A673 (cell line): ENCODE data around the gene SF3A1. TPM values are rescaled to one million over a fixed set of nuclear protein-coding genes. Genes with fewer than 3 reads are reported as not detected.

Experiments
- BruUV-seq: library from RNA; stranded (reverse); fragments of 400-500 nt; replicated peaks from 2 replicates; lab custom pipeline; 2021; lab: Mats Ljungman, UMichigan
- CTCF ChIA-PET: fragments of 300-600 bp; sonication (Branson Sonifier 250); formaldehyde crosslinking; loops from one replicate; lab custom pipeline; 2022; ENCODE audit warnings: antibody characterized with exemption; lab: Charles Lee
- POLR2A ChIA-PET: fragments of 300-600 bp; sonication (Branson Sonifier 250); formaldehyde crosslinking; loops from one replicate; lab custom pipeline; 2022; ENCODE audit warnings: antibody characterized with exemption; ENCODE audit not compliant: low non-redundant PET; lab: Charles Lee
- DNase-seq: peaks from one replicate; pipeline ENCODE4 v3.0.0-alpha.2; 2015; ENCODE audit warnings: low spot score
- H3K27ac ChIP-seq: fragments of 200-600 bp; sonication (generic); 2 replicates; pipeline ENCODE4 v1.5.1; 2016; ENCODE audit warnings: mixed run types, low read depth, mild to moderate bottlenecking, mixed read lengths, antibody characterized with exemption, low read length; ENCODE audit not compliant: poor library complexity, severe bottlenecking
- H3K27me3 ChIP-seq: fragments of 200-600 bp; sonication (generic); replicated peaks from 2 replicates; pipeline ENCODE4 v1.6.1; 2017; ENCODE audit warnings: mixed run types, low read depth, mild to moderate bottlenecking, mixed read lengths, antibody characterized with exemption, low read length; ENCODE audit not compliant: insufficient read depth, poor library complexity
- H3K36me3 ChIP-seq: fragments of 200-600 bp; sonication (generic); 2 replicates; pipeline ENCODE4 v1.6.1; 2016; ENCODE audit warnings: mixed run types, mild to moderate bottlenecking, mixed read lengths, antibody characterized with exemption, low read length; ENCODE audit not compliant: insufficient read depth, poor library complexity, severe bottlenecking
- H3K4me1 ChIP-seq: fragments of 200-600 bp; sonication (generic); 2 replicates; pipeline ENCODE4 v1.6.1; 2017; ENCODE audit warnings: mixed run types, mild to moderate bottlenecking, mixed read lengths, antibody characterized with exemption, low read length; ENCODE audit not compliant: insufficient read depth, poor library complexity, severe bottlenecking
- H3K4me3 ChIP-seq: fragments of 200-600 bp; sonication (generic); 2 replicates; pipeline ENCODE4 v1.5.1; 2016; ENCODE audit warnings: low read depth, mixed run types, mild to moderate bottlenecking, mixed read lengths, low read length; ENCODE audit not compliant: poor library complexity, severe bottlenecking
- H3K9me3 ChIP-seq: fragments of 200-600 bp; sonication (generic); 2 replicates; pipeline ENCODE4 v1.6.1; 2016; ENCODE audit warnings: mixed run types, low read depth, mild to moderate bottlenecking, mixed read lengths, antibody characterized with exemption, low read length; ENCODE audit not compliant: poor library complexity, severe bottlenecking
- EZH2 ChIP-seq: fragments of 200-600 bp; sonication (generic); IDR thresholded peaks from 2 replicates; pipeline ENCODE4 v1.6.1; 2017; ENCODE audit warnings: borderline replicate concordance, low read depth, mild to moderate bottlenecking, mixed read lengths, antibody characterized with exemption, low read length; ENCODE audit not compliant: poor library complexity, severe bottlenecking
- intact Hi-C: fragments of 100-400 bp; cut with micrococcal nuclease; formaldehyde crosslinking; loops from one replicate; pipeline ENCODE4 v1.10.0; 2022; ENCODE audit not compliant: unreplicated experiment
- total RNA-seq: library from RNA; stranded (reverse); gene quantifications from 2 replicates; pipeline ENCODE4 v1.2.3, GENCODE V29; 2021
- TF ChIP-seq, protein P1 (sequence below): fragments of 300-800, 200-600 bp; sonication (generic); conservative IDR thresholded peaks from 2 replicates; pipeline ENCODE4 v1.5.1; 2017; ENCODE audit warnings: low read depth, mild to moderate bottlenecking, antibody characterized with exemption, low read length, moderate library complexity, mixed read lengths

Gene SF3A1
- total RNA-seq, 1 experiment from 2014 or later, result 366 TPM

DNA sequence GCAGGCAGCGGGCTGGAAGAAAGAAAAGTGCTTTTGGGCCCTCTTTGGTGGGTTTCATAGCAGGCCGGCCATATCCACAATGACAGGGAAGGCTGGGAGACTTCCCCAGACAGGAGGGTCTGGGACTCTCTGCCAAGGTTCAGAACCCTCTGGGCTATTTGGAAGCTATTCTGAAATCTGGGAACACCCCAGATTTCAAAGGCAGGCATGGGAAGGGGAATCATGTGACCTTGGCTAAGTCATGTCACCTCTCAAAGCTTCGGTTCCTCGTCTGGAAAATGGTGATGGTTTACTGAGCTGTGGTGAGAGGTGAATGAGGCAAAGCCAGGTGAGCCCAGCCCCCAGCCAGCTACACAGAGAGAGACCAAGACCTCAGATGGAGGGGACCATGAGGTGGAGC, 72.0 kb downstream of the SF3A1 start:
- peaks cover 10% of the 10 kb centered on the region for H3K4me1 ChIP-seq
- intact Hi-C loops, result loop anchor here (5.0 to 10.0 kb wide), 3 partner anchors 138 to 320 kb away; partner anchors contain the start of gene TCN2
- DNase-seq, result no peak
- no peak overlapping the region for H3K4me3 ChIP-seq
- CTCF ChIA-PET, result no interaction called here
- no peaks in the 10 kb centered on the region for H3K36me3 ChIP-seq
- BruUV-seq, result no TSS peak
- H3K27ac ChIP-seq, result no peak overlapping the region
- POLR2A ChIA-PET, result no interaction called here
- no peaks in the 10 kb centered on the region for H3K27me3 ChIP-seq
- no peaks in the 10 kb centered on the region for H3K9me3 ChIP-seq
- TF ChIP-seq, protein P1, sequence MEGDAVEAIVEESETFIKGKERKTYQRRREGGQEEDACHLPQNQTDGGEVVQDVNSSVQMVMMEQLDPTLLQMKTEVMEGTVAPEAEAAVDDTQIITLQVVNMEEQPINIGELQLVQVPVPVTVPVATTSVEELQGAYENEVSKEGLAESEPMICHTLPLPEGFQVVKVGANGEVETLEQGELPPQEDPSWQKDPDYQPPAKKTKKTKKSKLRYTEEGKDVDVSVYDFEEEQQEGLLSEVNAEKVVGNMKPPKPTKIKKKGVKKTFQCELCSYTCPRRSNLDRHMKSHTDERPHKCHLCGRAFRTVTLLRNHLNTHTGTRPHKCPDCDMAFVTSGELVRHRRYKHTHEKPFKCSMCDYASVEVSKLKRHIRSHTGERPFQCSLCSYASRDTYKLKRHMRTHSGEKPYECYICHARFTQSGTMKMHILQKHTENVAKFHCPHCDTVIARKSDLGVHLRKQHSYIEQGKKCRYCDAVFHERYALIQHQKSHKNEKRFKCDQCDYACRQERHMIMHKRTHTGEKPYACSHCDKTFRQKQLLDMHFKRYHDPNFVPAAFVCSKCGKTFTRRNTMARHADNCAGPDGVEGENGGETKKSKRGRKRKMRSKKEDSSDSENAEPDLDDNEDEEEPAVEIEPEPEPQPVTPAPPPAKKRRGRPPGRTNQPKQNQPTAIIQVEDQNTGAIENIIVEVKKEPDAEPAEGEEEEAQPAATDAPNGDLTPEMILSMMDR, result no peak
- no peak for TF ChIP-seq EZH2

DNA sequence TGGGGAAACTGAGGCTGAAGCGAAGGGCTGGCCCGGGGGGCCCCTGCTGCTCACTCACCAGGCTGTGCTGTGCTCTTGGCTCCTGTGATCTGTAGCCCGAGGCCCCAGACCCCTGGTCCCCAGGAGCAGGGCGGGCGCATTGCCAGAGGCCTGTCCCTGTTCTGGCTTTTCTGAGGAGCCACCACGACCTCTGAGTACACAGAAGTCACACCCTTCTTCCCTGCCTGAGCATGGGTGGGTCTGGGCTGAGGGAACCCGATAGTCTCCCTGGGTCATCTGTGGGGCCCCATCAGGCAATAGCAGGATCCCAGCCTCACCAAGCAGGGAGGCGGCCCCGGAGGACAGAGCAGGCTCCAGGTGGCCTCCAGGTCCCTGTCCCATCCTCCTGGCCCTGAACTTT, 72.5 kb downstream of the SF3A1 start:
- TF ChIP-seq, protein P1, result no peak
- TF ChIP-seq EZH2, result no peak
- no peaks in the 10 kb centered on the region for H3K36me3 ChIP-seq
- no TSS peak for BruUV-seq
- no peak overlapping the region for H3K4me3 ChIP-seq
- intact Hi-C loops, result loop anchor here (10.0 kb wide), 1 partner anchor 321 kb away; the partner anchor contains the start of gene TCN2
- DNase-seq, result no peak
- CTCF ChIA-PET, result no interaction called here
- no peaks in the 10 kb centered on the region for H3K27me3 ChIP-seq
- no peaks in the 10 kb centered on the region for H3K9me3 ChIP-seq
- POLR2A ChIA-PET, result no interaction called here
- peaks cover 10% of the 10 kb centered on the region for H3K4me1 ChIP-seq
- no peak overlapping the region for H3K27ac ChIP-seq

DNA sequence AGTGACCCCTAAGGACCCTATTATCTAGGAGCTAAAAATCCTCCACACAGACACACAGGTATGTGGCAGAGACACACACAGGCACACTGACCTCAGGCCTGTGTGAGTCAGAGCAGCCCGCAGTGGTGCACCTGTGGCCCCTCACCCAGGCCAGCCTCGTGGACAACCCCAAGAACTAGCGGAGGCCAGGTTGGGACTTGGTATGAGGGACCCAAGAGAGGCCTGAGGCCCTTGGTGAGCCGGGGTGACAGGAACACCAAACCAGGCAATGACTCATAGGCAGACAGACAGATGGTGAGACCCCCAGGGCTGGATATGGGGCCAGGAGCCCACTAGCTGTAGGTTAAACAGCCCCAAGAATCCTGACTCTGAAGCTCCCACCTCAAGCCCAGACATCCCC, 73.4 kb downstream of the SF3A1 start:
- Histone ChIP-seq H3K4me1 (peaks cover 5% of the 10 kb centered on the region), H3K9me3 (no peaks in the 10 kb centered on the region), H3K4me3 (no peak overlapping the region), H3K27ac (no peak overlapping the region), H3K27me3 (no peaks in the 10 kb centered on the region), H3K36me3 (no peaks in the 10 kb centered on the region)
- no peak for DNase-seq
- ChIA-PET CTCF (interaction anchor here (0.6 to 0.7 kb wide), 2 partner anchors 22 to 1702 kb away, joined by 4 to 5 read pairs; no protein-coding TSS in a partner anchor), POLR2A (no interaction called here)
- TF ChIP-seq, protein P1, result no peak
- TF ChIP-seq EZH2, result no peak
- no TSS peak for BruUV-seq
- intact Hi-C loops, result loop anchor here (10.0 kb wide), 1 partner anchor 321 kb away; the partner anchor contains the start of gene TCN2
